Loucy (cell line): ENCODE measurements around the gene POLR3G.

Experiments
- H2AFZ ChIP-seq: fragments of 200-600 bp; sonication (generic); 2 replicates; pipeline ENCODE4 v1.6.0; 2016; ENCODE audit warnings: antibody characterized with exemption, mild to moderate bottlenecking, low read length, moderate library complexity
- H3F3A ChIP-seq: fragments of 200-600 bp; 2 replicates; pipeline ENCODE4 v1.6.0; 2016; ENCODE audit warnings: antibody characterized with exemption, low read depth, mild to moderate bottlenecking
- H3K27me3 ChIP-seq: fragments of 200-600 bp; sonication (generic); 2 replicates; pipeline ENCODE4 v1.6.1; 2014; ENCODE audit warnings: low read length, mild to moderate bottlenecking; ENCODE audit not compliant: insufficient read depth, poor library complexity, severe bottlenecking
- H3K36me3 ChIP-seq: fragments of 200-600 bp; sonication (generic); 2 replicates; pipeline ENCODE4 v1.6.1; 2016; ENCODE audit warnings: low read length; ENCODE audit not compliant: insufficient read depth
- H3K4me1 ChIP-seq: fragments of 200-600 bp; sonication (generic); 2 replicates; pipeline ENCODE4 v1.5.1; 2014; ENCODE audit warnings: low read length, mild to moderate bottlenecking; ENCODE audit not compliant: insufficient read depth, poor library complexity, severe bottlenecking
- H3K4me2 ChIP-seq: fragments of 200-600 bp; sonication (generic); 2 replicates; pipeline ENCODE4 v1.6.0; 2014; ENCODE audit warnings: antibody characterized with exemption, low read length, low read depth, mild to moderate bottlenecking; ENCODE audit not compliant: poor library complexity, severe bottlenecking
- H3K4me3 ChIP-seq: fragments of 200-600 bp; sonication (generic); 2 replicates; pipeline ENCODE4 v1.5.1; 2014; ENCODE audit warnings: low read length, mild to moderate bottlenecking, mixed read lengths; ENCODE audit not compliant: poor library complexity, severe bottlenecking
- H3K79me2 ChIP-seq: fragments of 200-600 bp; sonication (generic); 2 replicates; pipeline ENCODE4 v1.6.1; 2014; ENCODE audit warnings: low read length; ENCODE audit not compliant: insufficient read depth
- H3K9ac ChIP-seq: fragments of 200-600 bp; sonication (generic); 2 replicates; pipeline ENCODE4 v1.6.0; 2014; ENCODE audit warnings: mild to moderate bottlenecking, low read depth, low read length, moderate library complexity; ENCODE audit not compliant: poor library complexity, severe bottlenecking
- H3K9me2 ChIP-seq: fragments of 200-600 bp; sonication (generic); replicated peaks from 2 replicates; pipeline ENCODE4 v1.6.1; 2016; ENCODE audit warnings: low read depth, low read length, mixed read lengths
- H3K9me3 ChIP-seq: fragments of 200-600 bp; sonication (generic); 2 replicates; pipeline ENCODE4 v1.6.1; 2014; ENCODE audit warnings: mild to moderate bottlenecking, antibody characterized with exemption, low read length, low read depth; ENCODE audit not compliant: insufficient read depth
- H4K20me1 ChIP-seq: fragments of 200-600 bp; sonication (generic); 2 replicates; pipeline ENCODE4 v1.6.0; 2014; ENCODE audit warnings: antibody characterized with exemption, low read length, mild to moderate bottlenecking; ENCODE audit not compliant: insufficient read depth, poor library complexity, severe bottlenecking
- CTCF ChIP-seq: fragments of 200-600 bp; sonication (generic); conservative IDR thresholded peaks from 2 replicates; pipeline ENCODE4 v1.5.1; 2014; ENCODE audit warnings: mild to moderate bottlenecking, antibody characterized with exemption, low read length
- EZH2phosphoT487 ChIP-seq: fragments of 200-600 bp; IDR thresholded peaks from 2 replicates; pipeline ENCODE4 v1.6.1; 2018; ENCODE audit warnings: antibody characterized with exemption, mild to moderate bottlenecking, moderate library complexity, borderline replicate concordance

The POLR3G gene

GRCh38 chr5:90474235-90475107 lies at the start of gene POLR3G, which contains the start of gene MBLAC2:
Gene POLR3G, plus strand, starts transcription at chr5:90474864. Its CDS starts 10,704 bp downstream, at chr5:90485568.
Gene MBLAC2, minus strand, starts transcription at chr5:90474771. Its CDS starts 479 bp downstream, at chr5:90474292.
- Histone ChIP-seq H3K27me3 (no peaks in the 10 kb centered on the region), H3F3A (no peaks in the 10 kb centered on the region), H3K4me3 (peak within 1 kb of the TSS; percentile 87), H3K36me3 (no peaks in the 10 kb centered on the region), H3K9me3 (no peaks in the 10 kb centered on the region), H3K79me2 (peaks cover 24% of the 10 kb centered on the region), H2AFZ (peak within 1 kb of the TSS; percentile 92), H3K9ac (peak within 1 kb of the TSS; percentile 74), H3K9me2 (no peaks in the 10 kb centered on the region), H3K4me2 (peak within 1 kb of the TSS; percentile 78), H4K20me1 (peaks cover 8% of the 10 kb centered on the region), H3K4me1 (peaks cover 25% of the 10 kb centered on the region)
- TF ChIP-seq EZH2phosphoT487 (no peak), CTCF (peak; percentile 24; the same call in 1 of the 2 replicates)

GRCh38 chr5:90434116-90434714 lies 40.4 kb upstream of the POLR3G start:
- H3K27me3 ChIP-seq, result no peaks in the 10 kb centered on the region
- H3K4me1 ChIP-seq, result no peaks in the 10 kb centered on the region
- no peak overlapping the region for H3K4me3 ChIP-seq
- H4K20me1 ChIP-seq, result no peaks in the 10 kb centered on the region
- no peaks in the 10 kb centered on the region for H3K79me2 ChIP-seq
- no peaks in the 10 kb centered on the region for H3K9me3 ChIP-seq
- no peak overlapping the region for H3K4me2 ChIP-seq
- no peaks in the 10 kb centered on the region for H3K36me3 ChIP-seq
- no peaks in the 10 kb centered on the region for H3K9me2 ChIP-seq
- H3K9ac ChIP-seq, result no peak overlapping the region
- TF ChIP-seq EZH2phosphoT487, result no peak
- peak; percentile 69 for TF ChIP-seq CTCF
- peak overlapping the region; percentile 80 for H2AFZ ChIP-seq
- no peaks in the 10 kb centered on the region for H3F3A ChIP-seq

GRCh38 chr5:90437663-90438062 lies 37.0 kb upstream of the POLR3G start:
- H3F3A ChIP-seq, result no peaks in the 10 kb centered on the region
- TF ChIP-seq EZH2phosphoT487, result no peak
- no peak for TF ChIP-seq CTCF
- no peaks in the 10 kb centered on the region for H3K9me2 ChIP-seq
- no peaks in the 10 kb centered on the region for H3K27me3 ChIP-seq
- H3K79me2 ChIP-seq, result no peaks in the 10 kb centered on the region
- no peaks in the 10 kb centered on the region for H3K4me1 ChIP-seq
- no peak overlapping the region for H2AFZ ChIP-seq
- no peaks in the 10 kb centered on the region for H4K20me1 ChIP-seq
- no peak overlapping the region for H3K4me2 ChIP-seq
- H3K9me3 ChIP-seq, result no peaks in the 10 kb centered on the region
- H3K9ac ChIP-seq, result no peak overlapping the region
- no peaks in the 10 kb centered on the region for H3K36me3 ChIP-seq
- no peak overlapping the region for H3K4me3 ChIP-seq
